ENCODE measurements around the gene TOX4.

The TOX4 gene

DNA sequence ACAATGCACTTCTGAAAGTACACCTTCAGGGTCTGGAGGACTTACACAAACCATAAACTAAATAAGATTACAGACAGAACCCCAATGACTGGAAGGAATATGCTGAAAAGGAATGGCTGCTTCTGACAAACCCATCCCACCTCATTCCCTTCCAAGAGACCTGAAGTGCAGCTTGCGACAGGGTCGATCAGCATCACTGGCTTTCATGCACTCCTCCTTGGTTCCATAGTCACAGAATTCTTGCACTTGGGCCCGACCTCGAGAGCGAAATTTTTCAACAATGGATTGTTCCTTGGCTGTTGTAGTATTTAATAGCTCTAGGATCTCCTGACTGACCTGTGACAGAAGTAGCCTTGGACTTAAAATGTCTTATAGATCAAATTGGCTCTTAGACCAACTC, 24.6 kb downstream of the TOX4 start:
- DNase-seq (ENCODE audit: low read depth in 3 of 3): no peak

DNA sequence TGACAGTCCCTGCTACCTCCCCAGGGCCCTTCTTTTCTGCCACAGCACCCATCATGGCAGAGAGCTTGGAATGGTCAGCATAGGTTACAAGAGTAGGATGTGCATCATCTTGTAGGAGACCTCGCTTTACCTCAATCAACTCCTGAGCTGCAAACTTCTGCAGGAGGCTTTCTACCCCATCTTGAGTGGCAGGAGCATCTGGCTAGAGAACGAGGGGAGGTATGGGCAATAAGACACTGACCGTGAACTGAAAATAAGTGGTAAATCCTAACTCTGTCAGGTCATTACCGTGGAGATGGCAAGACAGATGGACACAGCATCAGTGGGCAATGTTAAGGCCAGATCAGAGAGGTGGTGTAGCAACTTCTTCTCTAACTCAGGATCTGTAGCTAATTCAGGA, 26.4 kb downstream of the TOX4 start:
- DNase-seq (ENCODE audit: low read depth in 3 of 3): no peak

DNA sequence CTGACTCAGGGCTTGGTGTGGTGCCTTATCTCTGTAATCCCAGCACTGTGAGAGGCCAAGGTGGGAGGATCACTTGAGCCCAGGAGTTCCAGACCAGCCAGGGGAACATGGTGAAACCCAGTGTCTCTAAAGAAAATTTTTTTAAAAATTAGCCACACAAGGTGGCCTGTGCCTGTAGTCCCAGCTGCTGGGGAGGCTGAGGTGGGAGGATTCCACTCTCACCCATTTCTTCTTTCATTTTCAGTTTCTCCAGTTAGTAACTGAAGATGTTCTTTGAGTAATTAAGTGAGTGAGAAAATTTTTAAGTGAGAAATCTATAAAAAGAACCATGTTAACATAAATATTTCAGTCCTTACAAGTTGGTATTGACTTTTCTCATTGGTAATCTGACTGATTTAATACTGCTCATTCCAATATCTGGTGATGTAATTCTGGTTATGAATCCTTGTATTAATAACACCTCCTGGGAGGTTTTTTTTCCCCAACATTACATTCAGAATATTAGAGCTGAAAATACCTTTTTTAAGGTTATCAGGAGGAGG, 28.1 kb downstream of the TOX4 start:
- DNase-seq (ENCODE audit: low read depth in 3 of 3): no peak

DNA sequence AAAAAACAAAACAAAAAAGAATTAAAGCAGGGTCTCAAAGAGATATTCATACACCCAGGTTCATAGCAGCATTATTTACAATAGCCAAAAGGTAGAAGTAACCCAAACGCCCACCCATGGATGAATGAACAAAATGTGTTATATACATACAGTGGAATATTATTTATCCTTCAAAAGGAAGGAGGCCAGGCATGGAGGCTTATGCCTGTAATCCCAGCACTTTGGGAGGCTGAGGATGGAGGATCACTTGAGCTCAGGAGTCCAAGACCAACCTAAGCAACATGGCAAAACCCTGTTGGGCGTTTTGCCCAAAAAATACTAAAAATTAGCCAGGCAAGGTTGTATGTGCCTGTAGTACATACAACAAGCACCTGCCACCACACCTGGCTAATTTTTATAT, 29.6 kb downstream of the TOX4 start:
- DNase-seq (ENCODE audit: low read depth in 3 of 3): no peak

DNA sequence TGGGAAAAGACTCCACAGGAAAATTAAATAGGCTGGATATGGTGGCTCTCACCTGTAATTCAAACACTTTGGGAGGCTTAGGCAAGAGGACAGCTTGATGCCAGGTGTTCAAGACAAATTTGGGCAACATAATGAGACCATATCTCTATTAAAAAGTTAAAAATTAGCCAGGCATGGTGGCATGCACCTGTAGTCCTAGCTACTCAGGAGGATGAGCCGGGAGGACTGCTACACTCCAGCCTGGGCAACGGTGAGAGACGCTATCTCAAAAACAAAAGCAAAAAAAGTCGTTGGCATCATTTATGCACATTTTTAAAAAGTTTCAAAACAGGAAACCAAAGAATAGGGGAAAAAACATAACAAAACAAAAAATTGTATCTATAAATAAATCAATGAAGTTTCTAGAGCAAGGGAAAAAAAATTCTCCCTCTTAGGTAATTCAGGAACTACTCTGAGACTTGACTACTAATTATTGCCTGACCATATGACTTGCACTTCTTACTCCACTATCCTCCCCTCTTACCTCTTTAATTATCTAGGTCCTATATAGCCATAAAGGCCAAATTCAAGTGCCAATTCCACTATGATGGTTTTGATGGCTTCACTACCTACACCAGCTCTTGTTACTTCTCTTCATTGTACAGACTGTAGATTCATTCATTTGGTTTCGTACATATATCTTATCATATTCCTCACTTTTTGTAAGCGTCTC, 32.6 kb downstream of the TOX4 start:
- no peak for DNase-seq (ENCODE audit: low read depth in 3 of 3)

DNA sequence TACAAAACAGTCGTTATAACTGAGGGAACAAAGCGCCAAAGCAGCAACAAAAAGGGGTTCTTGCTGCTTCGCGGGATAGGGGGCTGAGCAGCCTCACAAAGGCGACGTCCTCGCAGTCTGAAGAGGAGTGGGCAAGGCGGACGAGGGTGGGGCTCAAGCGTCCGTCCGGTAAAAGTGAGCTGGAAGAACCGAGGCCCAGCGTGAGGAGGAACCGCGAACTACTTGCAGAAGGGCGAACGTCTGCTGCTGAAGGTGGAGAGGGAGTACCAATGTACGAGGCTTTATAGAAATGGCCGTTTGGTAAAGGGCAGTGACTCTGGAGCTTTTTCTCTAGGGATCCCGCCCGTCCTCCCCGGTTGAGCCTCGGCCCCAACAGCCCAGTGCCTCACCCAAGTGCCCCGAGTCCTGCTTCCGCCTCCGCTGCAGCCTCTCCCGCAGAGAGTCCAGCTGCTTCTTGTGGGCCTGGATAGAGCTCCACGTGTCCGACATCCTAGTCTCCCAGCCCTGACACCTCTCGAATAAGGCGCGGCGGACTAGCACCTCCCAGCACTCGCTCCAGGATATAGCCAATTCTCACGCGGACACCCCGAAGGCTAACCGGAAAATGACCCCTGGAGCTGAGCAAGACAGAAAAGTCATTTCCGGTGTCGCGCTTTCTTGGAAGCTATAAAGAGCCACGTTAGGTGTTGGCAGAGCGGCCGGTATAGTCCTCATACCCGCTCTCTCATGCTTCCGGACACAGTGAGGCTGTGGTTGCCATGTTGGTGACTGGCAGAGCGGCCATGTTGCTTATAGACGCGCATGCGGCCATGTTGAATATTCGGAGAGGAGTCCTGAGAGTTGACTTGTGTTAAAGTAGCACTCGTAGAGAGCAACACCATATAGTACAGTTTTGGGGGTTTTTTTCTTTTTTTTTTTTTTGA, 34.0 kb downstream of the TOX4 start, which contains the start of gene METTL3:
METTL3 (minus strand) TSS at position 606 of the 923 bp plus-strand sequence; CDS start at position 489, 117 bp downstream.
- peak; percentile 70 to 88 (median 86) for DNase-seq (ENCODE audit: low read depth in 3 of 3)

DNA sequence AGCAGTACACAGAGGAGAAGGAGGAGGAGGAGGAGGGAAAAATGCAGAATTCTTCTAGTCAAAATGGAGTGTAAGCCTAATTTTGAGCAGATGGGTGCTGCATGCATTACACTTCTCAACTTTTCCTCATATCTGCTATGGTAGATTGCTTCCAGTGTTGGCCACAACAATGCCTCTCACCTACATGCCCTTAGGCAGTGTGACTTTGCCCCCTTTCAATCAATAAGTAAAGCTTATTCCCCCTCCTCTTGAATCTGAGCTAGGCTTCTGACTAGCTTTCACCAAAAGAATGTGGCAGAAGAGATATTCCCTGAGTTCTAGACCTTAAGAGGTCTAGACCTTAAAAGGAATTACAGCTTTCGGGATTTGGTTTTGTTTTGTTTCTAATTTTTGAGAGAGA, 37.3 kb downstream of the TOX4 start:
- no peak for DNase-seq (ENCODE audit: low read depth in 3 of 3)

DNA sequence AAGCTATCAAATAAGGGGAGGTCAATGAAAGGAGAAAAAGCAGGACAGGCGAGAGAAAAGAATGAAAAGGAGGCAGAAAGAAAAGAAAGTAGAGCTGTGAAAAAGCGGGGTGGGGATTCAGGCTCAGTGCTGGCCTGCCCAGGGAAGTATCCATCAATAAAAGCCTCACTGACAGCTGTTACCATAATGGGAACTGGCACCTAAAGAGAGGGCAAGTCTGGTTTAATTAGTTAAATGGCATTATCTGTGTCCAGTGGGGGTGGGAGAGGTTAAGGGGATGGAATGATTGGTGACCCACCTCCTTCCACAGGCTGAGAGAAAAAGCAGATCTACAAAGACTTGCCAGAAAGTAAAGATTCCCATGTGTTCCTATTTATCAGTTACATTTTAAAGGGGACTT, 41.7 kb downstream of the TOX4 start:
- no peak for DNase-seq (ENCODE audit: low read depth in 3 of 3)

DNA sequence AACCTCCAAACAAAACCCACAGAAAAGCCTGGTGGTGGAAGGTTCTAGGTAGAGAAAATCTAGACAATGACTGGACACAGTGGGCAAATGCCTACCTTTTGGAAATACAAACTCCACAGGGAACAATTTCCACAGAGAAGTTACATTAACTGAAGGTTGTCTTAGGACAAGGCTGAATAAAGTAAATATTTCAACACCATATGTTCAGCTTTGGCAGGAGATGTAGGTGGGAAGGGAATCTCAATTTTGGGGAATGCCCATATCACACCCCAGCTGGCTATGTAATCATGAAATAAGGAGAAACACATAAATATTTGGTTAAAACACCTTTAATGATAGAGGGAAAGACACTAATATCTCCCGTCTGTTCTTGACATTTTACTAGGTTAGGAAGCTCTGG, 43.8 kb downstream of the TOX4 start:
- no peak for DNase-seq (ENCODE audit: low read depth in 3 of 3)

DNA sequence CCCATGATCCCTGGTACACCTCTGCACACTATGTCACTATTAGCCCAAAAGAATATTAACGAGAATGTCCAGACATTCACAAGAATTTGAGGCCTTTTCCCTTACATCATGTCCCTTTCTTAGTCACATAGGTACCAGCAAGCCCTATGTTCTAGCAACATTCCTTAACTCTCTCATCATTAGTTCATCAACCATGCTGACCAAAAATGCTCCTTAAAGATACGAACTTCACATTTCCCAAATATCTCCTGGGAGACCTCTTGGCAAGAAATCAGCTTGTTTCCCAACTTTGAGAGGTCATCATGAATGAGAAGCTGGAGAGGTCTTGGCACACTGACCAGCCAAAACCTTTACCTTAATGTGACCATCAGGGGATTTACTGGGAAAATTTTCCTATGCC, 44.5 kb downstream of the TOX4 start:
- no peak for DNase-seq (ENCODE audit: low read depth in 3 of 3)

DNA sequence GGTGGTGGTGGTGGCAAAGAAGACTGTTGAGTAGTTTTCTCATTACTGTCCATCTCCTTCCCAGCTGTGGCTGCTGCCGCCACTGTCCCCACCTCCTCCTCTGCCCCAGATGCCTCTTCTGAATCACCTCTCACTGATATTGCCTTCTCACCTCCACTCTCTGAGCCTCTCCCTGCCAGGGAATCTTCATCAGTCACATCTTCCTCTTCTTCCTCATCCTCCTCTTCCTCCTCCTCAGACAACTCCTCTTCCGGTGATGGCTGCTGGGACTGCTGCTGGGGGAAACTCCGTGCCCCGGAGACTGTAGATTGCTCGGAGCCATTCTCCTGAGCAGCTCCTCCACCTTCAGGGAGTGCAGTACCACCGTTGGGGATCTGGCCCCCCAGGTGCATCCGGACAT, 46.2 kb downstream of the TOX4 start:
- no peak for DNase-seq (ENCODE audit: low read depth in 3 of 3)

DNA sequence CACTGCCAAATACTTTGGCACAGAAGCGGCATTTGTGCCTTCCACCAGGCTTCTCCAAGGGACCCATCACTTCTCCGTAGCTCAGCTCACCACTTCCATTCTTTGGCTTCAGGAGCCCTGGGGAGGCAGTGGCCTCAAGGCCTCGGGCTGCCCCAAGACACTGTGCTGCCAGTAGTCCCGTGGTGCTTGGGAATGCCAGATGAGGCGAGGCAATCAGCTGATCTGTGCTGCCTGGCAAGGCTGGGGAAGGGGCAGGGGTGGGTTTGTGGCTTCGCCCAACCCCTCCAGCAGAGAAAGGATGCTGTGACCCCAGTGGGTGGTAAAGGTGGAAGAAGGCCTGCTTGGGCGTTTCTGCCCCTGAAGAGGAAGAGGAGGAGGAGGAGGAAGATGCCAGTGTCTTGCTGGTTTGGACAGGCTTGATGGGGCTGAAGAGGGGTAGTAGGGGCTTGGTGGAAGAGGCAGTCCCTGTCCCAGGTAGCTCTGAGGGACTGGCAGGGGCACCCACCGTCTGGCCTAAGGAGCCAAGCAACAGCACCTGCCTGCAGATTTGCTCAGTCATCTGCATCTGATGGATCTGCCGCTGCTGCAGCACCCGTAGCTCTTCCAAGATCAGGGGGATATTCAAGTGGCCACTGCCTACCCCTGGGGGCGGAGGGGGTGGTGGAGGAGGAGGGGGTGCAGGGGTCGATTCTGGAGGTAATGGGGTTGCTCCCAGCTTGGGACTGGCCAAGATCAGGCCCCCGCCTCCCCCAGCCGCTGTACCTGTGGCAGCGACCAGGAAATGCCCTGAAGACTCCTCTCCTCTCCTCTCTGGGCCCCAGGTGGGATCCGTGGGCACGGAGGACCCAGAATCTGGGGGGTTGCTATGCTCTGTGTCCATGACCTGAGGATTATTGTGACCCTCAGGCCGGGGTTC, 47.8 kb downstream of the TOX4 start:
- no peak for DNase-seq (ENCODE audit: low read depth in 3 of 3)

DNA sequence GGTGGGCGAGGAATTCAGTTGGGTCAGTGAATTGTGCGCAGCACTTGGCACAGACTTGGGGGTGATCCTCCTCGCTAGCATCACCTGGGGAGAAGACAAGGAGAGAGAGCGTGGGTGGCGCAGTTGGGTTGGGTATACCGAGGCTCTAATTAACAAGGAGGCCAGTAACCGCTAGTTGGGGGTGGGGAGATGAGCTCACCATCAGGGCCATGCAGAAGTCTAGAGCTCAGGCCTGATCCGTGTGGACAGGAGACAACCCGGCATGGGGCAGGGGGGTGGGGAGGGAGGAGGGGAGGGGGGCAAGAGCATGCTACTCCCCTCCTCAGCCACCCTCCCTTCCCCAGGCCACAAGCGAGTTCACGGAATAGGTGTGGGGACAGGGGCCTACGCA, 48.6 kb downstream of the TOX4 start:
- no peak for DNase-seq (ENCODE audit: low read depth in 3 of 3)

DNA sequence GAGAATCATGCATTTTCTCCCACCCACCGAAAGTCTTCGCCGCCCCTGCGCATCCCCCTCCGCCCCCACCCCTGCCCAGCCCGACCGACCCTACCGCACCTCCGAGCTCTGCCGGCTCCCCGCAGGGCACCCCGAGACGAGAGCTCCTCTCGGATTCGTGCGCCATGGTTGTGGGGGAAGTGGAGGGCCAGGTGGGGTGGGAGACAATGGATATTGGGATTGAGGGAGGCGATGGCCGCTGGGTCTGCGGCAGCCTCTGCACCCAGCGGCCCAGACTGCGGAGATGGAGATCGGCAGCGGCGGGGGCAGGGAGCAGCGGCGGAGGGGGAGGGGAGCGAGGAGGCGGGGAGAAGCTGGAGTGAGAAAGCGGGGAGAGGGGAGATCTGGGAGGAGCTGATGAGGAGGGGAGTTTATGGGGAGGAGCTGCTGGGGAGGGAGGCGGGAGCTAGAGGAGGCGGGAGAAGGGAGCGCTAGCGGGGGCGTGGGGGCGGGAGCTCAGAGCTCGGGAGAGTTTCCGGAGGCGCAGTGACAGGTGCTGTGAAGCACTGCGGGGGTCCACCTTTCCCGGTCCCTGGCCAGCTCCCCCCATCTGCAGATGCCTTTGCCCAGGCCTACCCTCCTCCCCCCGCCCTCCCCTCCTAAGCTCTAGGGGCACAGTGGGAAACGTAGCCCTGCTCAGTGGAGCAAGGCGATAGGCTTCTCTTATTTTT, 49.1 kb downstream of the TOX4 start, which contains the start of gene SALL2:
SALL2 (minus strand) TSS at position 385 of the 710 bp plus-strand sequence; CDS start at position 166, 219 bp downstream.
- DNase-seq (ENCODE audit: low read depth in 3 of 3): peak; percentile 41 to 55 (median 44)

DNA sequence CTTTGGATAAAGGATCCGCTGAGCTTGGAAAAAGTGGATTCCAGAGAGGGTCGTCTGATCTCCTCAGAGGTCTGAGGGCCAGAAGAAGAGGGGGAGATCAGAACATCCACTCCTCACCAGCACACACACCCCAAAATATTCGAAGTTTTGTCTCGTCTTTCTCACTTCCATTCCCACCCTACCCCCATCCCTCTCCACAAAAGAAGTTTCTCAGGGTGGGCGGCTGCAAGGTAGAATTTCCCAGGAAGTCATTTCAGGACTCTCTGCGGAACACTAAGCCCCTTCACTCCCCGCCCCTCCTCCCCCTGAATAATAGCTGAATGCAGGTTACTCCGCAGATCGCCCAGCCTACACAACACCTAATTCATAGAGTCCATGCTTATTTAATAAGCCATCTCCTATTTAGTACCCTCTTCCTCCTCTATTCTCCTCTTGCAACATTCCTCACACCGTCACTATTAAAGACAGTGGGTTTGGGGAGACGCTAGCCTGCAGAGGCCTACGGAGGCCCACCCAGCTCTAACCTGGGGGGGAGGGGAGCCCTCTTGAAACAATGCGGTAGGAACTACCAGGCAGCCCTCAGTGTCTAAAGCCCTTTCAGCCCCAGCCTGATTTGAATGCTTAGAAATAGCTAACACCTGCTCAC, 49.8 kb downstream of the TOX4 start:
- DNase-seq (ENCODE audit: low read depth in 3 of 3): no peak

DNA sequence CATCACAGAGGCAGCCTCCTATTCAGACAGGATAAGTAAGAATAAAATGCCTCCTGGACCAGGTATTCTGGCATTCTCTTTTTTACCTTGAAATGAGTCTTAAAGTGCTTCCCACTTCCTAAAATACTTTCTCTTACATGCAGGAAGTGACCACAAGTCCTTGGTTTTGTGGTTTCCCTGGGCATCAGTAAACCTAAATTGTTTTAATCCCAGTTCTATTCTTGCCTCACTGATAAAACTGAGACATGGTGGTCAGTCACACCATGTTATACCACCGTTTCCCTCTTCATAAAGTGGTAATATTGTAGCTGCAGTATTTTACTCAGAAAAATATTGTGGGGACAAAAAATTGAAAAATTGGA, 50.3 kb downstream of the TOX4 start:
- no peak for DNase-seq (ENCODE audit: low read depth in 3 of 3)

DNA sequence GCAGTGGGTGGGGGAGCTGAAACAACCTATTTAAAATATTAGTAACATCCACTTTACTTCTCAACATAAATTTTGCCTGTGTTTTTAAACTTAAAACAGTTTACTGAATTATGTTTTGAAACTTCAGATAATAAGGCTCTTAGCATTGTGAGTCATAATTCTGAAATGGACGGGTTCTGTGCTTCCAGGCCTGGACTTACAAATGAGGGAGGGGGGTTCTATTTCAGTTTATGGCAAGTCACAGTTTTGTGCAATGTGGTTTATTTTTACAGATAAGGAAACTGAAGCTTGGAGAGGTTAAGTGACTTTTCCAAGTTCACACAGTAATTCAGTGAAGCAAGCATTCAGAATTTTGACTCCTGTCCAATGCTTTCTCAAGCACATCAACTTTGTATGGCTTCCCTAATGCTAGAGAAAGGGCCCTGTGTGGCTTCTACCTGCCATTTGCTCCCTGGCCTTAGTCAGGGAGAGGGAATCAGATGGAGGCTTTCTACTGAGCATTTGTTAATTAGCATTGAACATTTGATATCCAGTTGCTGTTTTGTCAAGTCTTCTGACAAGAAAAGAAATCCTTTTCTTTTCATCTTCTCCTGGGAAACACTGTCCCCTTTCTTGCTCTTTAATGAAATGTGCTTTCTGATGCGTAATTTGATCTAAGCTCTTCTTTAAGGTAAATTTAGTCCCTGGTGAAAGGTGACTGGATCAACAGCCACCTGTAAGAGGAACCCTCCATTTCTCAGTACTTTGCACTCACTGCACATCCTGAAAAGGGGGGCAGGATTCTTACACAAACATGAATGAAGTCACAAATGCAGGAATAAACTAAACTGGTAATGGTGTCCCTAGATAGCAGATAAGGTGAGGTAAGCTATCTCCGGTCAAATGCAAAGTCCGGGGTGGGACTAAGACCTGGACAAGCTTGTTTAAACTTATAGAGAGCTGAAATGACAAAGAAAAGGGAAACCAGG, 51.7 kb downstream of the TOX4 start:
- no peak for DNase-seq (ENCODE audit: low read depth in 3 of 3)

DNA sequence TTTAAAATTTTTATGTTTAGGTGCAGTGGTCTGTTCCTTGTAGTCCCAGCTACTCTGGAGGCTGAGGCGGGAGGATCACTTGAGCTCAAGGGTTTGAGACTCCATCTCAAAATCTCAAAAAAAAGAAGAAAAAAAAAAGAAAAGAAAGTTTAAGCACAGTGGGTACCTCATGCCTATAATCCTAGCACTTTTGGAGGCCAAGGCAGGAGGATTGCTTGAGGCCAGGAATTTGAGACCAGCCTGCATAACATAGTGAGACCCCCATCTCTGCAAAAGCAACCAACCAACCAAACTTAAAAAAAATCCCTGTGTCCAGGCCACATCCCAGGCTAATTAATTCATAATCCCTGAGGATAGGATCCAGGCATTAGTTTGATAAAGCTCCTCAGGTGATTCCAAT, 52.5 kb downstream of the TOX4 start:
- DNase-seq (ENCODE audit: low read depth in 3 of 3): no peak

DNA sequence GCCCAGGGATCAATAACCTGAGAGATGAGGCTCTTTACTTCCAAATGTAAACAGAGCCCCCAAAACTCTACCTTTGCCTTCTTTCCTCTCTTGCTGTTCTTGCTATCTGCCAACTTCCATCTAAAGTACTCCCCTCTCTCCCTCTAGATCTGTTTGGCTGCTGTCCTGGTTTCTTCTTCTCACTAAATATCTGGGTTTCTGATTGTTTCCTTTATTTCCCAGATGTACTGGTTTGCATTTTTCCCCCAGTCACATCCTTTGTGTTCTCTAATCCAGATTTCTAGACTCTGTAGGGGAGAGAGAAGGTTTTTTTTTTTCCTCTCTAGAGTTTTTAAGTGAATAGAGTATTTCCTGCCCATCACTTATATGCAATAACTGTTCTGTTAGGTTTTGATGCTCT, 56.3 kb downstream of the TOX4 start:
- DNase-seq (ENCODE audit: low read depth in 3 of 3): no peak
